Measurements from ENCODE around the gene DDX31. TPM values are rescaled to one million over a fixed set of nuclear protein-coding genes. Genes with fewer than 3 reads are reported as not detected.

The DDX31 gene
- total RNA-seq, 1 donor = 11.6 TPM

GRCh38 chr9:132663851-132664250 is 5.9 kb downstream of the DDX31 start:
- TF ChIP-seq, protein P1, sequence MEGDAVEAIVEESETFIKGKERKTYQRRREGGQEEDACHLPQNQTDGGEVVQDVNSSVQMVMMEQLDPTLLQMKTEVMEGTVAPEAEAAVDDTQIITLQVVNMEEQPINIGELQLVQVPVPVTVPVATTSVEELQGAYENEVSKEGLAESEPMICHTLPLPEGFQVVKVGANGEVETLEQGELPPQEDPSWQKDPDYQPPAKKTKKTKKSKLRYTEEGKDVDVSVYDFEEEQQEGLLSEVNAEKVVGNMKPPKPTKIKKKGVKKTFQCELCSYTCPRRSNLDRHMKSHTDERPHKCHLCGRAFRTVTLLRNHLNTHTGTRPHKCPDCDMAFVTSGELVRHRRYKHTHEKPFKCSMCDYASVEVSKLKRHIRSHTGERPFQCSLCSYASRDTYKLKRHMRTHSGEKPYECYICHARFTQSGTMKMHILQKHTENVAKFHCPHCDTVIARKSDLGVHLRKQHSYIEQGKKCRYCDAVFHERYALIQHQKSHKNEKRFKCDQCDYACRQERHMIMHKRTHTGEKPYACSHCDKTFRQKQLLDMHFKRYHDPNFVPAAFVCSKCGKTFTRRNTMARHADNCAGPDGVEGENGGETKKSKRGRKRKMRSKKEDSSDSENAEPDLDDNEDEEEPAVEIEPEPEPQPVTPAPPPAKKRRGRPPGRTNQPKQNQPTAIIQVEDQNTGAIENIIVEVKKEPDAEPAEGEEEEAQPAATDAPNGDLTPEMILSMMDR (IDR thresholded peaks at IDR 0.05; ENCODE audit: extremely low read depth, low read depth, low read length) = no peak
- no peak for DNase-seq (ENCODE audit: insufficient read length, low spot score, missing footprints)
- H3K27me3 ChIP-seq (ENCODE audit: insufficient read depth, low read length) = no peaks in the 10 kb centered on the region
- peaks cover 23% of the 10 kb centered on the region for H3K36me3 ChIP-seq (ENCODE audit: insufficient read depth, low read length)
- no peaks in the 10 kb centered on the region for H3K4me1 ChIP-seq (ENCODE audit: insufficient read depth, low read length)
- H3K79me2 ChIP-seq (ENCODE audit: insufficient read depth, low read length) = peaks cover 66% of the 10 kb centered on the region
- no peak overlapping the region for H3K4me3 ChIP-seq (ENCODE audit: insufficient read depth, low read length)
- H3K9me3 ChIP-seq (ENCODE audit: low read depth, low read length) = no peaks in the 10 kb centered on the region
- peaks cover 12% of the 10 kb centered on the region for H4K20me1 ChIP-seq (ENCODE audit: insufficient read depth, low read length)
- no peak overlapping the region for H3K4me2 ChIP-seq (ENCODE audit: insufficient read depth, low read length)
- H3K27ac ChIP-seq (ENCODE audit: low read depth, low read length) = no peak overlapping the region
- H2AFZ ChIP-seq (ENCODE audit: low read length) = no peak overlapping the region

- Histone ChIP-seq H4K20me1 (ENCODE audit: insufficient read depth, low read length) (peaks cover 12% of the 10 kb centered on the region), H3K79me2 (ENCODE audit: insufficient read depth, low read length) (peaks cover 60% of the 10 kb centered on the region)
These were observed 6.7 kb downstream of the DDX31 start for GRCh38 chr9:132663117-132663516.

DNA sequence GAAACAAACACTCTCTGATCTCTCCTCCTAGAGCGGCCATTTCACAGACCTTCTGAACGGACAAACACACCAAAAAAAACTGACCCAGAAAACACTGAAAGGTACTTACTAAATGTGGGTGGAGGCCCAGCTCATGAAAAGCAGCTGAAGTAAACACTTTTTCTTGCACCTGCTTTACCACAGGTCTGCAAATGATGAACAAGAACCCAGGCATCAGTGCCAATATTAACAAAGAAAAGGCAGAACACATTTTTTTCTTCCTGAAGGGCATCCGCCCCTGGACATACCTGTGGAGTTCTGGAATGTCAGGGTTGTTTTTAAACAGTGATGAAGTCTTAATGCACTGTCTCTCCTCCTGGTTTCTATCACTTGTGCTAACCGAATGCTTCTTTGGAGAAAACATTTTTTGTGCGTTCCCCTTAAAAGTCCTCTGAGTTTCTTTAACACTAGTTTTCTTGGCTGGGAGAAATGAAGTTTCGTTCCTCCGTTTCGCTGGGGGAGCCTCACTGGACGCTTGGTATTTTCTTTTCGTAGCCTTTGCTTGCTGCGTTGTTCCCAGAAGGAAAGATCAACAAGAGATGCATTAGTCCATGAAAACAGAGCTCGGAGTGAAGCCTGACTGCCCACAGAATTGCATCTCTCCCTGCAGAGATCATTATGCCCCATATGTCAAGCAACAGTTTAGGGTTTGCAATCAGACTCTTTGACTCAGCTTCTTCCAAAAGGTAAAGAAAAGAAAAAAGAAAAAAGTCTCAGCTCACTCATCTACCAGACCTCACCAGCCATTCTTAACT is 7.4 kb downstream of the DDX31 start:
- H3K79me2 ChIP-seq (ENCODE audit: insufficient read depth, low read length) = peaks cover 53% of the 10 kb centered on the region
- no peak overlapping the region for H2AFZ ChIP-seq (ENCODE audit: low read length)
- H3K4me3 ChIP-seq (ENCODE audit: insufficient read depth, low read length) = no peak overlapping the region
- H3K27me3 ChIP-seq (ENCODE audit: insufficient read depth, low read length) = no peaks in the 10 kb centered on the region
- H3K9me3 ChIP-seq (ENCODE audit: low read depth, low read length) = no peaks in the 10 kb centered on the region
- no peak overlapping the region for H3K4me2 ChIP-seq (ENCODE audit: insufficient read depth, low read length)
- H3K36me3 ChIP-seq (ENCODE audit: insufficient read depth, low read length) = peaks cover 36% of the 10 kb centered on the region
- no peaks in the 10 kb centered on the region for H3K4me1 ChIP-seq (ENCODE audit: insufficient read depth, low read length)
- H4K20me1 ChIP-seq (ENCODE audit: insufficient read depth, low read length) = peaks cover 12% of the 10 kb centered on the region
- no peak for DNase-seq (ENCODE audit: insufficient read length, low spot score, missing footprints)
- TF ChIP-seq, protein P1 (IDR thresholded peaks at IDR 0.05; ENCODE audit: extremely low read depth, low read depth, low read length) = no peak
- no peak overlapping the region for H3K27ac ChIP-seq (ENCODE audit: low read depth, low read length)

More at GRCh38 chr9:132663117-132663516, 6.7 kb downstream of the DDX31 start:
- Histone ChIP-seq H3K27ac (ENCODE audit: low read depth, low read length) (no peak overlapping the region), H3K9me3 (ENCODE audit: low read depth, low read length) (no peaks in the 10 kb centered on the region), H3K4me1 (ENCODE audit: insufficient read depth, low read length) (no peaks in the 10 kb centered on the region), H3K4me2 (ENCODE audit: insufficient read depth, low read length) (no peak overlapping the region), H3K36me3 (ENCODE audit: insufficient read depth, low read length) (peaks cover 29% of the 10 kb centered on the region), H2AFZ (ENCODE audit: low read length) (no peak overlapping the region), H3K27me3 (ENCODE audit: insufficient read depth, low read length) (no peaks in the 10 kb centered on the region), H3K4me3 (ENCODE audit: insufficient read depth, low read length) (no peak overlapping the region)
- TF ChIP-seq, protein P1 (IDR thresholded peaks at IDR 0.05; ENCODE audit: extremely low read depth, low read depth, low read length) = no peak
- no peak for DNase-seq (ENCODE audit: insufficient read length, low spot score, missing footprints)

GRCh38 chr9:132656299-132656698 is 13.5 kb downstream of the DDX31 start:
- Histone ChIP-seq H3K4me1 (ENCODE audit: insufficient read depth, low read length) (peaks cover 5% of the 10 kb centered on the region), H2AFZ (ENCODE audit: low read length) (no peak overlapping the region), H3K27ac (ENCODE audit: low read depth, low read length) (no peak overlapping the region), H3K4me2 (ENCODE audit: insufficient read depth, low read length) (no peak overlapping the region), H3K36me3 (ENCODE audit: insufficient read depth, low read length) (peaks cover 37% of the 10 kb centered on the region), H3K27me3 (ENCODE audit: insufficient read depth, low read length) (no peaks in the 10 kb centered on the region), H3K79me2 (ENCODE audit: insufficient read depth, low read length) (peaks cover 3% of the 10 kb centered on the region), H4K20me1 (ENCODE audit: insufficient read depth, low read length) (peaks cover 3% of the 10 kb centered on the region), H3K4me3 (ENCODE audit: insufficient read depth, low read length) (no peak overlapping the region), H3K9me3 (ENCODE audit: low read depth, low read length) (no peaks in the 10 kb centered on the region)
- DNase-seq (ENCODE audit: insufficient read length, low spot score, missing footprints) = no peak
- TF ChIP-seq, protein P1 (IDR thresholded peaks at IDR 0.05; ENCODE audit: extremely low read depth, low read depth, low read length) = no peak
